IMR-90 (cell line): Measurements from ENCODE around the gene DNAH9. TPM values are rescaled to one million over a fixed set of nuclear protein-coding genes. Genes with fewer than 3 reads are reported as not detected.

Experiments used
- ATAC-seq: fragments of 200-7000 bp; cut with Tn5 transposase; 2 replicates; pipeline ENCODE4 v1.9.1; 2020; ENCODE audit warnings: low read depth, mild to moderate bottlenecking, moderate library complexity
- BruUV-seq: library from RNA; stranded (reverse); fragments of 400-500 nt; replicated peaks from 2 replicates; lab custom pipeline; 2021; lab: Mats Ljungman, UMichigan
- CTCF ChIA-PET: fragments of 300-600 bp; formaldehyde crosslinking; extraction: SDS; loops from one replicate; lab custom pipeline; 2021; ENCODE audit warnings: antibody characterized with exemption; lab: Yijun Ruan, JAX
- POLR2A ChIA-PET: fragments of 300-600 bp; sonication (Branson Sonifier 250); formaldehyde crosslinking; loops from one replicate; lab custom pipeline; 2022; ENCODE audit warnings: antibody characterized with exemption; ENCODE audit not compliant: unreplicated experiment; lab: Charles Lee
- DNase-seq: peaks from one replicate; pipeline ENCODE4 v3.0.0; 2013
- H2AFZ ChIP-seq: replicated peaks from 2 replicates; pipeline ENCODE3; 2013; ENCODE audit warnings: low read length, mild to moderate bottlenecking; ENCODE audit not compliant: poor library complexity
- H2AK5ac ChIP-seq: 2 replicates; pipeline ENCODE4 v1.6.1; 2013; ENCODE audit warnings: low read depth, low read length, inconsistent platforms
- H2AK9ac ChIP-seq: replicated peaks from 2 replicates; pipeline ENCODE3; 2013; ENCODE audit warnings: mild to moderate bottlenecking, low read depth, low read length, moderate library complexity; ENCODE audit not compliant: poor library complexity
- H2BK120ac ChIP-seq: 2 replicates; pipeline ENCODE4 v1.6.1; 2013; ENCODE audit warnings: low read depth, low read length, inconsistent platforms
- H2BK15ac ChIP-seq: 3 replicates; pipeline ENCODE4 v1.6.1; 2013; ENCODE audit warnings: low read depth, low read length, inconsistent platforms
- H2BK20ac ChIP-seq: 2 replicates; pipeline ENCODE4 v1.6.1; 2013; ENCODE audit warnings: low read depth, mild to moderate bottlenecking, inconsistent platforms, low read length, moderate library complexity
- H2BK5ac ChIP-seq: 2 replicates; pipeline ENCODE4 v1.6.1; 2013; ENCODE audit warnings: mild to moderate bottlenecking, low read depth, low read length, inconsistent platforms; ENCODE audit not compliant: poor library complexity, severe bottlenecking
- H3K14ac ChIP-seq: replicated peaks from 2 replicates; pipeline ENCODE4 v1.6.1; 2013; ENCODE audit warnings: low read depth, low read length, inconsistent platforms
- H3K18ac ChIP-seq: 2 replicates; pipeline ENCODE4 v1.6.1; 2013; ENCODE audit warnings: low read depth, low read length, control low read depth
- H3K23ac ChIP-seq: 2 replicates; pipeline ENCODE4 v1.6.1; 2013; ENCODE audit warnings: low read depth, low read length, inconsistent platforms
- H3K27ac ChIP-seq: 2 replicates; pipeline ENCODE4 v1.5.1; 2013; ENCODE audit warnings: mild to moderate bottlenecking, control low read depth, low read length; ENCODE audit not compliant: insufficient read depth
- H3K27me3 ChIP-seq: 2 replicates; pipeline ENCODE4 v1.6.1; 2013; ENCODE audit warnings: low read length; ENCODE audit not compliant: control insufficient read depth, insufficient read depth
- H3K36me3 ChIP-seq: 2 replicates; pipeline ENCODE4 v1.6.1; 2013; ENCODE audit warnings: low read length, mixed read lengths; ENCODE audit not compliant: control insufficient read depth, insufficient read depth
- H3K4ac ChIP-seq: 2 replicates; pipeline ENCODE4 v1.6.1; 2013; ENCODE audit warnings: low read depth, low read length, inconsistent platforms
- H3K4me1 ChIP-seq: 2 replicates; pipeline ENCODE4 v1.6.1; 2013; ENCODE audit warnings: low read length, mixed read lengths; ENCODE audit not compliant: control insufficient read depth, insufficient read depth
- H3K4me2 ChIP-seq: 2 replicates; pipeline ENCODE4 v1.6.1; 2013; ENCODE audit warnings: low read depth, mild to moderate bottlenecking, control low read depth, low read length, moderate library complexity
- H3K4me3 ChIP-seq: 2 replicates; pipeline ENCODE4 v1.5.1; 2013; ENCODE audit warnings: low read depth, mild to moderate bottlenecking, control low read depth, low read length, moderate library complexity; ENCODE audit not compliant: insufficient read depth
- H3K56ac ChIP-seq: 2 replicates; pipeline ENCODE4 v1.6.1; 2013; ENCODE audit warnings: low read length, inconsistent platforms; ENCODE audit not compliant: insufficient read depth; ENCODE audit errors: extremely low read depth
- H3K79me1 ChIP-seq, 2 experiments: 2 replicates each; pipeline ENCODE4 v1.6.1; 2013; ENCODE audit warnings: low read length in 2 of 2, inconsistent platforms in 1 of 2, low read depth in 1 of 2
- H3K9ac ChIP-seq: 2 replicates; pipeline ENCODE4 v1.6.1; 2013; ENCODE audit warnings: low read depth, low read length, control low read depth
- H3K9me1 ChIP-seq: 2 replicates; pipeline ENCODE4 v1.6.1; 2013; ENCODE audit warnings: low read length, inconsistent platforms; ENCODE audit not compliant: insufficient read depth
- H3K9me3 ChIP-seq: 2 replicates; pipeline ENCODE4 v1.6.1; 2013; ENCODE audit warnings: low read length; ENCODE audit not compliant: control insufficient read depth, insufficient read depth
- H4K20me1 ChIP-seq: 2 replicates; pipeline ENCODE4 v1.6.1; 2013; ENCODE audit warnings: low read length, inconsistent platforms; ENCODE audit not compliant: insufficient read depth
- H4K5ac ChIP-seq: 2 replicates; pipeline ENCODE4 v1.6.1; 2013; ENCODE audit warnings: mild to moderate bottlenecking, low read depth, low read length, control low read depth
- H4K8ac ChIP-seq, 2 experiments: 2 replicates each; pipeline ENCODE4 v1.6.1; 2013; ENCODE audit warnings: low read depth in 2 of 2, low read length in 2 of 2, control low read depth in 1 of 2, inconsistent platforms in 1 of 2
- H4K91ac ChIP-seq: 2 replicates; pipeline ENCODE4 v1.6.1; 2013; ENCODE audit warnings: low read depth, low read length, inconsistent platforms; ENCODE audit not compliant: insufficient read depth
- BHLHE40 ChIP-seq: fragments of 150-350 bp; IDR thresholded peaks from 2 replicates; pipeline ENCODE4 v1.6.1; 2016; ENCODE audit warnings: mild to moderate bottlenecking, low read depth, low read length
- CHD1 ChIP-seq: IDR thresholded peaks from 2 replicates; pipeline ENCODE4 v1.6.1; 2012; ENCODE audit warnings: low read depth, low read length, improper control_type of control experiment
- ELK1 ChIP-seq: fragments of 150-350 bp; IDR thresholded peaks from 2 replicates; pipeline ENCODE4 v1.6.1; 2016; ENCODE audit warnings: low read depth, mild to moderate bottlenecking, low read length, moderate library complexity, borderline replicate concordance
- FOS ChIP-seq: fragments of 150-350 bp; IDR thresholded peaks from 2 replicates; pipeline ENCODE4 v1.6.1; 2016; ENCODE audit warnings: low read depth, low read length
- MAFK ChIP-seq: IDR thresholded peaks from 2 replicates; pipeline ENCODE4 v1.6.1; 2012; ENCODE audit warnings: low read depth, low read length, improper control_type of control experiment
- MAZ ChIP-seq: IDR thresholded peaks from 2 replicates; pipeline ENCODE4 v1.6.1; 2012; ENCODE audit warnings: low read depth, mild to moderate bottlenecking, low read length, improper control_type of control experiment, moderate library complexity, borderline replicate concordance
- NFE2L2 ChIP-seq: fragments of 150-350 bp; IDR thresholded peaks from 2 replicates; pipeline ENCODE4 v1.6.1; 2016; ENCODE audit warnings: low read depth, mild to moderate bottlenecking, low read length
- RAD21 ChIP-seq: IDR thresholded peaks from 2 replicates; pipeline ENCODE4 v1.6.1; 2012; ENCODE audit warnings: low read length, improper control_type of control experiment
- RFX5 ChIP-seq: IDR thresholded peaks from 2 replicates; pipeline ENCODE4 v1.8.0; 2012; ENCODE audit warnings: low read depth, mild to moderate bottlenecking, low read length, moderate library complexity
- SMC3 ChIP-seq: fragments of 150-350 bp; IDR thresholded peaks from 2 replicates; pipeline ENCODE4 v1.6.1; 2016; ENCODE audit warnings: low read depth, mild to moderate bottlenecking, antibody characterized with exemption, low read length, moderate library complexity
- WGBS, 2 experiments: methylation state at CpG; one replicate each; pipeline versions ENCODE4 v1.1.5 to v1.1.7; 2013; ENCODE audit warnings: missing lambda C conversion rate in 2 of 2; ENCODE audit not compliant: insufficient read length in 1 of 2; ENCODE audit errors: extremely low coverage in 2 of 2; 5-methylcytosine and 5-hydroxymethylcytosine counted together
- dilution Hi-C: fragments of 300-500 bp; cut with HindIII; formaldehyde crosslinking; loops from one replicate; pipeline ENCODE4 v1.14.3; 2018; ENCODE audit warnings: low sequenced_read_pairs; ENCODE audit not compliant: unreplicated experiment
- in situ Hi-C: fragments of 300-500 bp; cut with MboI; formaldehyde crosslinking; loops from 3 replicates; pipeline ENCODE4 v1.14.3; 2019; ENCODE audit warnings: low sequenced_read_pairs, inconsistent platforms, mixed read lengths
- intact Hi-C: fragments of 100-400 bp; cut with micrococcal nuclease; formaldehyde crosslinking; loops from 2 replicates; pipeline ENCODE4 v1.10.0; 2022
- polyA plus RNA-seq, 3 experiments: library from polyadenylated mRNA; depleted of rRNA; stranded (reverse); fragments of >200 nt; gene quantifications; 2 replicates each; pipeline ENCODE4 v1.2.3, GENCODE V29; 2012; ENCODE audit warnings: low replicate concordance in 1 of 3
- total RNA-seq: library from RNA; depleted of rRNA; stranded (reverse); fragments of >200 nt; gene quantifications from 2 replicates; pipeline ENCODE4 v1.2.3, GENCODE V29; 2012
- TF ChIP-seq, protein P1 (sequence below): conservative IDR thresholded peaks from 2 replicates; pipeline ENCODE4 v1.5.1; 2012; ENCODE audit warnings: mild to moderate bottlenecking, low read depth, low read length, improper control_type of control experiment
- TF ChIP-seq, protein P2 (sequence below): fragments of 150-350 bp; IDR thresholded peaks from 2 replicates; pipeline ENCODE4 v1.6.1; 2017; ENCODE audit warnings: mild to moderate bottlenecking, antibody characterized with exemption, low read length, low read depth

Gene DNAH9
- total and polyA plus RNA-seq, 2 of the 4 experiments (the other 2 are of a cell fraction), result not detected

DNA sequence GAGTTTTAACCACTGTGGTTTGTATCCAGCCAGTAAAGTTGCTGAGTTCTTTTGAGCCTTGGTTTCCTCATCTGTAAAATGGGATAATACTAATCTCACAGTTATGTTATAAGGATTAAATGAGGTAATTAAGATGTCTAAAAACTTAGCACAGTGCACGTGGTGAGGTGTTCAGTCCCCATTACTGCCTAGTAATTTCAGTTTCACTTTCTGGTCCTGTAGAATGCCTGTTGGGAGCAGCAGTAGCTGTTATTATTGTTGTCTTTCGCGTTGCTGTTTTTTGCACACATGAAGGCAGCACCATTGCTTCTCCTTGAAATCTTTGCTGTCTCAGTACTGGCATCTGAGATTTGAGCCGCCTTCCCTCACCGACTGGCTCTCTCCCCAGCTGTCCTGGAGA is 182.4 kb downstream of the DNAH9 start:
- Histone ChIP-seq H3K9ac (no peak overlapping the region), H3K79me1 (no peaks in the 10 kb centered on the region), H3K4me1 (no peaks in the 10 kb centered on the region), H3K14ac (no peak overlapping the region), H2BK20ac (no peak overlapping the region), H3K4me2 (no peak overlapping the region), H4K20me1 (no peaks in the 10 kb centered on the region), H3K9me1 (no peaks in the 10 kb centered on the region), H3K56ac (no peak overlapping the region), H4K5ac (no peak overlapping the region), H3K9me3 (peaks cover 23% of the 10 kb centered on the region), H2AFZ (no peak overlapping the region), H2BK120ac (no peak overlapping the region), H2AK5ac (no peak overlapping the region), H3K18ac (no peak overlapping the region), H2BK5ac (no peak overlapping the region), H4K91ac (no peak overlapping the region), H3K27ac (no peak overlapping the region), H2BK15ac (no peak overlapping the region), H3K36me3 (no peaks in the 10 kb centered on the region), H3K27me3 (no peaks in the 10 kb centered on the region), H3K4ac (no peak overlapping the region), H3K4me3 (no peak overlapping the region), H3K23ac (no peak overlapping the region), H2AK9ac (no peak overlapping the region), H4K8ac (no peak overlapping the region)
- dilution Hi-C loops (no loop called here), intact Hi-C loops (no loop called here), in situ Hi-C loops (no loop called here)
- ChIA-PET CTCF (no interaction called here), POLR2A (no interaction called here)
- WGBS, 2 experiments, result 85% methylated on average over 2 of the region's 5 CpGs; no CpG with 5 or more reads in 1 of the 2 experiments
- TF ChIP-seq ELK1 (no peak), RFX5 (no peak), SMC3 (no peak), BHLHE40 (no peak), CHD1 (no peak), RAD21 (no peak), FOS (no peak), NFE2L2 (no peak), MAZ (no peak), MAFK (no peak)
- TF ChIP-seq, protein P1, sequence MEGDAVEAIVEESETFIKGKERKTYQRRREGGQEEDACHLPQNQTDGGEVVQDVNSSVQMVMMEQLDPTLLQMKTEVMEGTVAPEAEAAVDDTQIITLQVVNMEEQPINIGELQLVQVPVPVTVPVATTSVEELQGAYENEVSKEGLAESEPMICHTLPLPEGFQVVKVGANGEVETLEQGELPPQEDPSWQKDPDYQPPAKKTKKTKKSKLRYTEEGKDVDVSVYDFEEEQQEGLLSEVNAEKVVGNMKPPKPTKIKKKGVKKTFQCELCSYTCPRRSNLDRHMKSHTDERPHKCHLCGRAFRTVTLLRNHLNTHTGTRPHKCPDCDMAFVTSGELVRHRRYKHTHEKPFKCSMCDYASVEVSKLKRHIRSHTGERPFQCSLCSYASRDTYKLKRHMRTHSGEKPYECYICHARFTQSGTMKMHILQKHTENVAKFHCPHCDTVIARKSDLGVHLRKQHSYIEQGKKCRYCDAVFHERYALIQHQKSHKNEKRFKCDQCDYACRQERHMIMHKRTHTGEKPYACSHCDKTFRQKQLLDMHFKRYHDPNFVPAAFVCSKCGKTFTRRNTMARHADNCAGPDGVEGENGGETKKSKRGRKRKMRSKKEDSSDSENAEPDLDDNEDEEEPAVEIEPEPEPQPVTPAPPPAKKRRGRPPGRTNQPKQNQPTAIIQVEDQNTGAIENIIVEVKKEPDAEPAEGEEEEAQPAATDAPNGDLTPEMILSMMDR, result no peak
- TF ChIP-seq, protein P2, sequence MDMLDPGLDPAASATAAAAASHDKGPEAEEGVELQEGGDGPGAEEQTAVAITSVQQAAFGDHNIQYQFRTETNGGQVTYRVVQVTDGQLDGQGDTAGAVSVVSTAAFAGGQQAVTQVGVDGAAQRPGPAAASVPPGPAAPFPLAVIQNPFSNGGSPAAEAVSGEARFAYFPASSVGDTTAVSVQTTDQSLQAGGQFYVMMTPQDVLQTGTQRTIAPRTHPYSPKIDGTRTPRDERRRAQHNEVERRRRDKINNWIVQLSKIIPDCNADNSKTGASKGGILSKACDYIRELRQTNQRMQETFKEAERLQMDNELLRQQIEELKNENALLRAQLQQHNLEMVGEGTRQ, result no peak
- no peak for DNase-seq
- no TSS peak for BruUV-seq
- ATAC-seq, result no peak
